Midbrain (tissue), 1 donor: ENCODE data around the gene VGLL3.

Source experiments
- DNase-seq: peaks from one replicate; lab custom pipeline; 2025; lab: John Stamatoyannopoulos, UW

VGLL3 gene

DNA sequence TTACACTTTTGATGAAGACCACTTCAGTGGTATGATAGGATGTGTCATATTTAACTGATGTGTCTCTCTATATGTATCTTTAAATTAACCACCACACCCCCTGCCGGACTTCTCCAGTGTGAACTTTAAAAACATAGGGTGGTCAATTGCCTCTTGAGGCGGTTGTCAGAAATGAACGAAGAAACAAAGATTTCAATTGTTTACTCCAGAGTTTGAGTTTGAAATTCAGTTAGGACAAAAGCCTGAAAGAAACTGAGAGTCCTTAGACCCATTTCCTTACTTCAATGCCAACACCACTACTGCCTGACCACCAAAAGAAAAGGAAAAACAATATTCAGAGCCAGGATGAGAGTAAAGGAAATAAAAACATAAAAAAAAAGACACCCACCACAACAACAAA lies 40.2 kb downstream of the VGLL3 start:
- no peak for DNase-seq

DNA sequence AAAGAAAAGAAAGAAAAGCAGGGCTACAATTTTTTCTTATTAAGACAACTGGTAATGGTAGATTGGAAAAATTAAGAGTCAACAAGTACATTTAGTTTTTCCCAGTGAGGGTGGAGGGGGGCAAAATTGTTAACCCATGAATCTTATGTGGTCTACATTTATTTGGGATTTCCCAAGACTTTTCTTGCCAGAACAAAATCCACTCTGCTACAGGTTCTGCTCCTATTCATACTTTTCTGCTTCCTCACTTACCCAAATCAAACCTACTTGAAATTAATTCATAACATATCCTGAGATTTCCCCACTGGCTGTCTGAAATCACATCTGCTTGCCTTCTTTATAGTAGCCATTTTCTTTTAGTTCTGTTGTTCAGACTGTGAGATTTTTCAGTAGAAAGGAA lies 41.1 kb downstream of the VGLL3 start:
- no peak for DNase-seq

- DNase-seq: no peak
Measured at GRCh38 chr3:86948822-86949221, 42.1 kb downstream of the VGLL3 start.

DNA sequence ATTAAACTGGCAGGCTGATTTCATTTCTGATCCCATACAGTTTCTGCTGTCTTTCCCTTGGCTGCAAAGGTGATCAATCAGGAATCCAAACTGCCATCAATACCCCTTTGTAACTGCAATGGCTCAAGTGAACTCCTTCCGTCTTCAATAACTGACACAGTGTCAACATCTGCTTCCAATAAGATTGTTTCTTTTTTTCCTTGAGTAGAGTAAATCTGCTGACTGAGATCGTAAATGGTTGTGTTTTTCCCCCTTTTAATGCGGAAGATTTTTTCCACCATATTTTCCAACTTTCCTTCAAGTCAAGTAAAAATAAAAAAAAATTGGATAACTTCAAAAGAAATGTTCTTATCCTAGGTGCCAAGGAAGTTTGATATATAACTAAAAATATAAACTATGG lies 48.7 kb downstream of the VGLL3 start:
- DNase-seq: no peak

GRCh38 chr3:86938416-86939105 lies 52.4 kb downstream of the VGLL3 start:
- no peak for DNase-seq

- DNase-seq: no peak
Measured at GRCh38 chr3:86937306-86937791, 53.6 kb downstream of the VGLL3 start.

DNA sequence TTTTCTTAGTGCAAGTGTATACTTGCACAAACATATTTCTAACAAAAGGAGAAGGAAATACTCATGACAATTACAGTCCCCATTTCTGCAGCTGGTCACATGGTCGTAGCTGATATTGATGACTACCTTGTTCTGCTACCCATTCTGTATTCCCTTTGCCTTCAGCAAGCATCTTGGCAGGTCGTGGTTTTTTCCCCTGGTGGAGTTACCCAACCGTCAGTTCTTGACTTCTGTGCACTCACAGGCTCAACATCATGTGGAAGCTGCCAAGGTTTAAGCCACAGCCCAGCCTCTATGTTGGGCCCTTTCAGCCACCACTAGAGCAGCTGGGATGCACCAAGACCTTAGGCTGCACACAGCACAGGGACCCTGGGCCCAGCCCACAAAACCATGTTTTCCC lies 56.1 kb downstream of the VGLL3 start:
- DNase-seq: no peak

DNA sequence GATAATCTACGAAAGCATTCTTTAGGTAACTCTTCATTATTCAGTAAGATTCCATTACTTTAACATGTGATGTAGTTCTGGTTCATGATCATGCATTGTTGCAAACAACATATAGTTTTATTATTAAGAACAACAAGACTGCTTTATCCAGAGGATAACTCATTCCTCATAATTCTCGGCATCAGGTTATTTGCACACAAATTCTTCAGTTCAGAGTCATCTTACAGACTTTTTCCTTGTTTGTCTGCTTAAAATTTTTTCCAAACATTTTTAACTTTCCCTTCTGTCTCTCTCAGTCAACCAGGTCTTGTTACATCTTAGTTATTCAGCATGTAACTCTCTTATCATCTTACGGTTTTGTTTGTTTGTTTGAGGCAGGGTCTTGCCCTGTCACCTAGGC lies 60.1 kb downstream of the VGLL3 start:
- no peak for DNase-seq

DNA sequence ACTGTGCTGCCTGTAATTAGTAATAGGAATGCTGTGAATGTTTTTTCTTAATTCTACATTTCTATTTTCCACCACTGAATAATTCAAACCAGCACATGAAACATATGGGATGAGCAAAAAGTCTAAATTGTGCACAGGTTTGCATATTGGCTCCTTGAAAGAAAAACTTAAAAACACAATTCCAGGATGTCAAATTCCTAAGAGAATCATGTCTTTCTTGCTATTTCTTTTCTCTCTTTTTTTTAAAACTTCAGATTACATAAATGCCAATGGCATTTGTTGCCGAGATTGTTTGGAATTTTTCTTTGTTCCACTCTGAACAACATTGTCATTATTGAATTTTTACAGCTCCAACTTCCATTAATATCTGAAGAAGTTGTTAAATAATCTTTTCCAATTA lies 60.8 kb downstream of the VGLL3 start:
- no peak for DNase-seq

- DNase-seq: no peak
Measured at GRCh38 chr3:86929046-86929445, 61.9 kb downstream of the VGLL3 start.

DNA sequence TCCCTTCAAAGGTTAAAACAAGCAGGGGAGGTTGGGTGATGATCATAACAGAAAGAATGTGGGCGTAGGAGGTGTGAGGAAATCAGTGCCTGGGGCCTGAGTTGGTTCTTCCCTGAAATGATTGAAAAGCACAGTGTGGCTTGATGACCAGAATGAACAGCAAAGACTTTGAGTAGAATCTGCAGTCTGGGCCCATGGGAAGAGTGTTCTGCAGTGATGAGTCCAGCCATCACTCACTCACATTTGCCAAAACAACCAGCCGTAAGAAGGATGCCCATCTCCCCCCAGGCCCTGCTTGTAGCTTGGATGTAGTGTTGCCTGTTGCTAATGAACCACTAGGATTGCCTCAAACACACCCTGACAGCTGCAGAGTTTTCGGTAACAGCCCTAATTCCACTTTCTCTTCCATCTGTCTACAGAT lies 67.9 kb downstream of the VGLL3 start:
- DNase-seq: no peak

- no peak for DNase-seq
Measured at GRCh38 chr3:86921971-86922680, 68.8 kb downstream of the VGLL3 start.

DNA sequence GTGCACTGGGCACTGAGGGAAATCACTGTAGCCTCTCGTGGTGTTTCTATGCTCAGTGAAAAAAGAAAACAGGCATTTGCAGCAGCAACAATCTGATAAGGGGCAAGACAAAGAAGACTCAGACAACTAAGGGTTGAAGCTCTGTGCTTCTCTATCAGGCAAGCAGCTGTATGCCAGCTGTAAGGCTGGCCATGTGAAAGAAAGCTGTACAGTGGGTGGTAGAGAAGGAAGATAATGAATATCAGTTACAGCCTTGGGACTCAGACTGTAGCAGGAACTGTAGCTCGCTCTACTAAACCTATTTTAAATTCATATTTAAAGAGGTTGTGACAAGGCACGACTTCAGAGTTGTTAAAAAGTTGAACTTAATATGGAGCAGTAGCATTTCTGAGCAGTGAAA lies 76.3 kb downstream of the VGLL3 start:
- DNase-seq: no peak

DNA sequence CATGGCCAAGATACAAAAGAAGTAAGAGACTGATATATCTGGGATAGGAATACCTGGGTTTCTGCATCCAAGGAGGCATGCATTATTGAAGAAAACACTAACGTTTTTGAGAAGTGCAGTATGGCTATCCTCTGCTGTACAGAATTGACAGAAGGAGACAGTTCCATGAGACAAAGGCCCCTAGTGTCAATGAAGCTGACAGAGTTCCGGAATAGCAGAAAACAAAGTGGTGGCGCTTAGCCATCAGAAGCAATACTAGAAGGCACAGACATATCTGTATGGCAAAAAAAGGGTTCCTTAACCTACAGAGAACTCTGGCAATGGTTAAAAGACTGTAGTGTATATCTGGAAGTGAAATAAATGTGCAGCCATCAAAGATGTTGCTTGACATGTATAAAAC lies 77.8 kb downstream of the VGLL3 start:
- peak; percentile 23 for DNase-seq

GRCh38 chr3:86895202-86895601 lies 95.7 kb downstream of the VGLL3 start:
- no peak for DNase-seq

DNA sequence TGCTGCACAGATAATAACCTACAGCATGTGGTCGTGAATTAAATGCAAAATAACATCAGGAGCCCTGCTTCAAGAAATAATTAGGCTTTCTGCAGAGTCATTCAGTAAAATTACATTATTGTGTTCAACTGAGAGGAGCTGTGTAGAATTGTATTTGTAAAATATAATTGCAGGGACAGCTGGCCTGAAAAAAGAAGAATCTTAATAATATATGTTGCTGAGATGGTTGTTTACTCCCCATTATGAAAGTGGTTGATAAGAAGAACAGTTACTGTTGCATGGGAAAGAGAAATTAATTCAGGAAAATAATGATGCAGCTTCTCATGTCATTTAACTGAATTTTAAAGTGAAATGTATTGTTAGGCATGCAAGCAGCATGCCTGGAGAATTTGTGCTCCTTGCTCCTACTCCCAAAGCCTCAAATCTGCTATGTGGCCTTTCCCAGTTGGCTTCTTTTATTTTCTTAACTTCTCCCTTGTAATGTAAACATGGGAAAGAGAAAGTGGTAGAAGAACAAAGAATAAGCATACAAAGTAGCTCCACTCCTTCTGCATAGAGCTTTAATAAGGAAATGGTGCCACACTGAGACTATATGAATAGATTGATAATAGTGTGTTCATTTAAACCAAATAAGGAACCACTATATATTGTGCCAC lies 100.1 kb downstream of the VGLL3 start:
- DNase-seq: no peak
